GDM1 (cell line): ENCODE measurements around the gene SMYD2.

Experiments
- DNase-seq: peaks from one replicate; lab custom pipeline; 2025; lab: John Stamatoyannopoulos, UW

Gene SMYD2

DNA sequence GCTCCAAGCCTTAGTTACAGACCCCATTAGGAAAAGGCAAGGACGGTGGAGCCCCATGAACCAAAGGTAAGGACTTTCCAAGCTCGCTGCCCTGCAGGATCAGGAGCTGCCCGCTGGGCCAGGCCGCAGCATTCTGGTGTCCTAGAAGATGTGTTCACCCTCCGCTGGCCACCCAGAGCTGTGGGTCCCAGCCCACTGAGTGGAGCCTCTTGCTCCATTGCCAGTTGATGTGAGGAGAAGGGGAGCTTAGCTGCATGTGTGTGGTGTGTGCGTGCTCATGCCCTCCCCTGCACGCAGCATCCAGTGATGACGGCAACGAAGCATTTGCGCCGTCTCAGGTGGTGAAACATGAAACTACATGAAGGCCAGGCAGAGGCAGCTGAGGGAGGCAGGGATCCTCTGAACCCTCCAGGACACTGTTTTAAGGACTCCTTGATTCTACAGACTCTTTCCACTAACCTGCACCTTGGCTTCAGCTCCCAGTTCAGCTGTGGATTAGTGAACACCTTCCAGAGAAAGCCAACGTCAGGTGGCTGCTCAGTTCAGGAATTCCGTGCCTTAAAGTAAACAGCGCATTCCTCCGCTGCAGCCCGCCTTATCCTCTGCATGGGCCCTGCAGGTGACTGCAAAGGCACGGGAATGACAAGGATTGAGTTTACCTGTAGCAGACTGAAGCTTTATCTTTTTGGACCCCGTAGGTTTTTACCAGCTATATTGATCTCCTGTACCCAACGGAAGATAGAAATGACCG lies 48.7 kb downstream of the SMYD2 start:
- no peak for DNase-seq

DNA sequence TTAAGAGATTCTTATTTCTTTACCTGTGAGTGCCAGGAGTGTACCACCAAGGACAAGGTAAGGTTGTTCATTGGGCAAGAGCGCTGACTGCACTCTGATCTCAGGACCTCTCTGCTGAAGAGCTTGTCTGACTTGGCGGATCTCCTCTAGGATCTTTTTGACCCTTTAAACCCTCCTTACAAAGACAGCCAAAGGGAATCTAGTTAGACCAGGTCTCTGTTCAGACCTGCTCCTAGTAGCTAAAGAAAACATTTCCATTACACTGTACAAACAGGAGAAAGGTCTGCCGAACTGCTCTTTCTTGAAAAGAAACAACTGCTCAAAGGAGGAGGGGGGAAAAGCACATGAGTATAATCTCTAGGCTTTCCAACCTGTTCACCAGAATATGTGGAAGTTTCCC lies 49.3 kb downstream of the SMYD2 start:
- DNase-seq: no peak

DNA sequence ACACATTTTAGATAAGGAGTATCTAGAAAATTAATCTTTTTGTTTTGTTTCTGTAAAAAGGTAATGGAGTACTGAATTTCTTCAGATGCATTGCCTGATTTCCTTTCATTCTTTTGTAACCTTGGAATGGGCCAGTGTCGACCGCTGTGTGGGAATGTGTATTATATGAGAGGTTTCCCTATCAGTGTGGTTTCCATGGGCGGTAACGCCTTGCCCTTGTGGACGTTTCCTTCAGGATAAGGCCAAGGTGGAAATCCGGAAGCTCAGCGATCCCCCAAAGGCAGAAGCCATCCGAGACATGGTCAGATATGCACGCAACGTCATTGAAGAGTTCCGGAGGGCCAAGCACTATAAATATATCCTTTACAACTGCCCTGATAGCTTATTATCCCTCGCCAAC lies 49.8 kb downstream of the SMYD2 start:
- DNase-seq: no peak

DNA sequence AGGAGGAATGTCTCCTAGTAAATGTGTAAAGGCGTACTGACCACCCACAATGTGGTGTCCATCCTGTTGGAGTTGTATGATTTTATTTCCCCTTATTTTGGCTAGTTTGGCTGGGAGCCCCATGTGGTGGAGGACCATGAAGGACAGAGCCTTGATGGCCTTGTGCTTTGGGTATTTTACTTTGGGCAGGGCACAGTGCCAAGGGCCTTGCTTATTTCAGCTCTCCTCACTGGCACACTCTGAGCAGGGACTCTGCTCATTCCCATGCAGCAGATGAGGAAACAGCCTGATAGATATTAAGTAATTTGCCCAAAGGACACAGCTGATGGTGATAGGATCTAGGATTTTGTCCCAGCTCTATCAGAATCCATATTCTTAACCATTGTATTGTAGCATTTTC lies 50.2 kb downstream of the SMYD2 start:
- DNase-seq: no peak

DNA sequence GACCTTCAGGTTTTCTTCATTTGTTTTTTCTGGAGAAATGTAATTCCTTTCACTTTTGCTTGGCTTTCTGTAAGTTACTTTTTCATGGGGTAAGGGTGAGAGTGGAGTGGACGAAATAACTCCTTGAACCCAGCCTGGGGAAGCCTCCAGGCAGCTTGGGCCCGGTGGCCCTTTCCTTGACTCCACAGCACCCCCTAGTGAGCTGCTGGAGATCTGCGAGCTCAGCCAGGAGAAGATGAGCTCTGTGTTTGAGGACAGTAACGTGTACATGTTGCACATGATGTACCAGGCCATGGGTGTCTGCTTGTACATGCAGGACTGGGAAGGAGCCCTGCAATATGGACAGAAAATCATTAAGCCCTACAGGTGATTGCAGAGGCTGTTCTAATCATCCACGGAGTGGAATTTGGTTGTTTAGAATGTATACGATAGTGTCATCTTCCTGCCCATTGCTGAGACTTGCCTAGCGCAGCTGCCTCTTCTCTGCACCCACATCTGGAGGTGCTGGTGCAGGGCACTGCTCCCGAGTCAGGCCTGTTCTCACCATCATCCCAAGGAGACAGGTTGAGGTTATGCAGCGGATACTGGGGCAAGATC lies 51.0 kb downstream of the SMYD2 start:
- peak; percentile 20 for DNase-seq

DNA sequence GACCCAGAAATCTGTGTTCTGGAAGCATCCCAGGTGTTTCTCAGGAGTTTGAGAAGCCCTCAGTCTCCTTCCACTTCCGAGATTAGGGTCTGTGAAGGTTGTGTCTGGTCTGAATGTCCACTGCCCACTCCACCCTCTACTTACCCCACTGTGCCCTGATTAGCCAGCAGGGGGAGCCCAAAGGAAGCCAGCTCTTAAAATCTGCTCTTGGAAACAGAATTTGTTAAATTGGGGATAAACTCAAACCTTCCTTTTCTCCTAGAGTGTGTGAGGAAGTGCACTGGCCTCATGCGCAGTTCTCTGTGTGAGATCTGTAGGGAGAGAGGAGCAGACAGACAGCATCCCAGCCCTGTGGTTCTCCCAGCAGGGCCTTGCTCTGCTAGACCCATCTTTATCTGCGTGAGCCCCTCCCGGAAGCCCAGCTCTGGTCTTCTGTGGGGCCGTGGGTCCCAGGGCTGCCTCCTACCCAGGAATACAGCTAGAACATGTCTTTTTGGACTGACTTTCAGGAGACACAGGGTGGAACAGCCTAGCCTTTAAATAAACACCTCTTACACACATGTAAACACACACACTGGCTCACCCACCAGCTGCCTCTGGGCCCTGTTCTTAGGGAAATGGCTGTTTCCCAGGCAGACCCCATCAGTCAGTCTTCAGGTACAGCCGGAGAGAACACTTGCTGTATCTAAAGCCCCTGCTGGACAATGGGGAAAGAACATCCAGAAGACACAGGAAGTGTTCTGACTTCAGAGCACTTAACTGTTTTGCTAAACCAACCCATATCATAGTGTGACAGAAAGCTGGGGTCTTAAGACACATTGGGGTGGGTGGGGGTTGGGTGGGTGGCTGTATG lies 52.2 kb downstream of the SMYD2 start:
- peak; percentile 7 for DNase-seq

DNA sequence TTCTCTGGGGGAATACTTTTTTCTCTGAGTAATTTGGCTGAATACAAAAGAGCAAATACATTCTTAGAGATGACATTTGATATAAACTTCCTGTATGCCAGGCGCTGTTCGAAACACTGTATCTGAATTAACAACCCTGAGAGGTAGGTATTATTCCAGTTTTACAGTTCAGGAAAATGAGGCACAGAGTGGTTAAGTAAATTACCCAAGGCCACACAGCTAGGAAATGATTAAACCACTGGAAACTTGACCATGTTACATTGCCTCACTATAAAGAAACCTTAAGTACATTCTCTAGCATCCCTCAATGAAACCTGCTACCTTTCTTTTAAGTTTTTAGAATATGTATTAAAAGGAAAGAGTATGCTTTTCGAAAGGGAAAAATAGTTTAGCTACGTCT lies 54.6 kb downstream of the SMYD2 start:
- DNase-seq: no peak

DNA sequence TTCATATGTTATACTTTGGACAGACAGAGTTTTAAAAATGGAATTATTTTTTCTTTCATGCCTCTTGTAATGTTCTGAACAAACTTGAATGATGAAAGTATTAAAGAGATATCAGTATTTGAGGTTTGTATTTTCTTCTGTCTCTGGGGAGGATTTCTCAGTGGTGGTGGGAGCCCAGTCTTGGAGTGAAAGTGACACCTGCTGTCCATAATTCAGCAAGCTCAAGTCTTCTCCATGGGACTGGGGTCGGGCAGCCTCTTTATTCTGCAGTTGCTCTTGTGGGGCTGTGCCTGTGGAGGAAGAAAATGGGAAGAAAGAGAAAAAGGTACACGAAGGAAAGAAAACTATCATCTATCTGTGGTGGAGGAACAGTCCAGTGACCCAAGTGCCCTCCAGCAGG lies 56.1 kb downstream of the SMYD2 start:
- DNase-seq: no peak

DNA sequence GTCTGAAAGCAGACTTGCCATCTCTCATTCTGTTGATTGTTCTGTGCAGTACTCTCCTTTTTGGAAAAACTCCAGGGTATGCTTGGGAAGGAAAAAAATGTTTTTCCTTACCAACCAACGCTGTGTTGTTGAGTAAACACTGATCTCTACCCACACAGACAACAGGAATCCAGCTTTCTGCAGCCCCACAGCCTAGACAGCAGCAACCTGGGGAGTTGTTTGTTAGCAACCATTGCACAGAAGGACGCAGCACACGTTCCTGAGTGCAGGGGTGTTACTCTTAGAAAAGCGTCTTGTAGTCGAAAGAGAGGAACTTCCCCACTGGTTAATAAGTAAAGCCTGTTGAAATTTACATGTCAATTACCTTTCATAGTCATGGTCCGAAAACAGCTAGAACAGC lies 56.6 kb downstream of the SMYD2 start:
- no peak for DNase-seq

DNA sequence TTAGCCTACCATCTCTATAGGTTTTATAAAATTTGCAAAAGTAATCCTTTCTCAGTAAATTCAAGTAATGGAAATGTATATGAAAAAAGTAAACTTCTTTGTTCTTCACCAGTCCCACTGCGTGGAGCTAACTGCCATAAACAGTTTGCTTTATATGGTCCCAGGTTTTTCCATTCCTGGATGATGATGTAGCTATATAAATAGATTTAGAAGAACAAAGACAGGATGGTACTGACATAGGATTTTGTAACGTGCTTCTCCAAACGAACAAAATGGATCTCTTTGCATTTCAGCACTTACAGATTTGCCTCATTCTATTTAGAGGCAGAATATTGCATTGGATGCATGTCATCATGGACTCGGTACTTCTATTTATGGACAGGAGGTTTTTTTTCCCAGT lies 57.3 kb downstream of the SMYD2 start:
- DNase-seq: no peak

DNA sequence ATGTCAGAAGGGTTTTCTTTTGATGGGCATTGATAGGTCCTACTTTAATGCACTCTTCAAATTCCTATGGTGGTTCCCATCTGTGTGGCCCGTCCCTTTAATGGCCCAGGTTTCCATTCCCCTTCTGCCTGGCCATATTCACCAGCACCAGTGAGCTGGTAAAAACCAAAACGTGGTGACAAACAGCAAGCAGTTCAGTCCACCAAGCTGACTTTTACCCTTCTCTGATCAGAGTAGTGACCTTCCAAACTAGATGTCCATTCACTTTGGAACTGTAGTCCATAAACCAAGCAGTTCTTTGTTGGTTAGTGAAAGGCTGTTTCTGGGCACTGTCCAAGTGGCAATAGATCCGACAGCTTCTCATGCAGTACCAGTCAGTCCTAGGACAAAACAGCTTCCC lies 60.5 kb downstream of the SMYD2 start:
- no peak for DNase-seq

DNA sequence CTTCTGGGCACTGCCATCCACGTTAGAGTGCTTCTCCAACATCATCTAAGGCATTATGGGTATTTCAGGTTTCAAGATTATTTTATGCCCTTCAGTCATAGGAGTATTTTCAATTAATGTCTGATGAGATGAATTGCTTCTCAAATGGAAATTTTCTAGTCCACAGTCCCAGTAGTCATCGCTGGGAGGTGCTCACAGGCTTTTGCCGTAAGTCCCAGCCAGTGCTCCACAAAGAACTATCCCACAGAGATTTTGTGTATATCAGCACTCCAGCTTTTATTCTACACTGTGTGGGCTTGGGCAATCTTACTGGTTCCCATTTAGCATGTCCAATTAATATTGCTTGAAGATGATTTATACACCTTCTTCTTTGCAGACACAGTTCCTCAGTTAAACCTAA lies 61.0 kb downstream of the SMYD2 start:
- no peak for DNase-seq

DNA sequence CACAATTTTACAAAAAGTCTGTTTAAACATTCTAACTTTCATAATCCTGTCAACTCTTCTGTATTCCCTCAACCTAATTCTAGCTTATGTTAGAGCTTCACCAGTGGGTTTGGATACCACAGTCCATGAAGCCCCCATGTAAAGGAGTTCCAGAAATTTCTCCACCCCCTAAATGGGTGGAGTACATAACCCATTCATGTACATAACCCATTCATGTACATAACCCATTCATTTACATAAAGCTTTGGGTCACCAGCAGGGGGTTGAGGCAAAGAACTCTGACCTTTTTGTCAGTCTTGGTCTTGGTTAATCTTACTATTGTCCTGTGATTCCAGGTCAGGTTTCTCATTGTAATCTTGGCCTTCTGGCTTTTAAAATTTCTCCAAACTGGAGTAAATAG lies 61.6 kb downstream of the SMYD2 start:
- DNase-seq: no peak

DNA sequence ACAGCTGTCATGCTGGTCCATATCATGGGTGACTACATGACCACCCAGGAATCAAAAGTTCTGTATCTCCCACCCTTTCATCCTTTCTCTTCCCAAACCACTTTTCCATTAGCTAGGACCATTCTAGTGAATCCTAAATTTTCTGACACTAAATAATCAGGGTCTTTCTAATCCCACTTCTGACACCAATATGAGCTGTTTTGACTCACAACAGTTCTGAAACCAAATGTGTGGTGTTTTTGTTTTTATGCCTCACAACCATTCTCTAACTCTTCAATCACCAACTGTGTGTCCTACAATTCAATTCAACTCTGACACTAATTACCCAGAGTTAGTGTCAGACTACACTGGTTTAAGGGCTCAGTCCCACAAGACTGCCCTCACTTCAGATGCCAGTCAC lies 63.9 kb downstream of the SMYD2 start:
- no peak for DNase-seq

DNA sequence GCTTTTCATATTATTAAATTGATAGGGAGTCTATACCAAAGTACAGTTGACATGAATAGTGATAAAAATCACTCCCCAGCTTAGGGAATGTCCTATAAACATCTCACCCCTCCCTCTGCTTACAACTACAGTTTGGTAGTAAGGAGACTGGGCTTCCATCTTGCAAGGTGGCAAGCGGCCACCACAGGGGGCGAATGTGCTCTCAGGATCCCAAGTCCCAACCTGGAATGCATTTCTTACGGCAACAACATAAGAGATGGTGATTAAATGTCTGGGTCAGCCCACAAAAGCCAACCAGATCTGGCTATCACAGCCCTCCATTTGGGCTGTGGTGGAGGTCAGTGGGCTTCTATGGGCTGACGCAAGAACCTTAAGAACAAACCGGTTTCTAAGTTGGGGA lies 68.0 kb downstream of the SMYD2 start:
- DNase-seq: no peak

DNA sequence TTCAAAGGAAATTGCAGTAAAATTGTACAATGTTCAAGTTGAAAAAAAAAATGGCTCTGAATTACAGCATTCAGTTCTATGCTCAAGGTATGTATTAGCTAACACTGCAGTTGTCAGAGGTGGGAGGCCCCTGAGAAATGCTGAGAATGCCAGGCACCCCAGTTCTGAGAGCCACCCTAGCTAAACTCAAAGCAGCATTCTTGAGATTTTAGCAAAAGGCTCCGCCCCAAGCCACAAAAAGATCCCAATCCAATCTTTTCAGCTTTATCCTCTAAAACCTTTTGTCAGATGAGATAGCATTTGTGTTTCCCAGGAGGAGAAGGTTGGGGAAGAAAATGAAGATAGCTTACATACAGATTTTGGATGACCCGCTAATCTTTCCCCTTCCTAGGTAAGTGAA lies 68.8 kb downstream of the SMYD2 start:
- no peak for DNase-seq

DNA sequence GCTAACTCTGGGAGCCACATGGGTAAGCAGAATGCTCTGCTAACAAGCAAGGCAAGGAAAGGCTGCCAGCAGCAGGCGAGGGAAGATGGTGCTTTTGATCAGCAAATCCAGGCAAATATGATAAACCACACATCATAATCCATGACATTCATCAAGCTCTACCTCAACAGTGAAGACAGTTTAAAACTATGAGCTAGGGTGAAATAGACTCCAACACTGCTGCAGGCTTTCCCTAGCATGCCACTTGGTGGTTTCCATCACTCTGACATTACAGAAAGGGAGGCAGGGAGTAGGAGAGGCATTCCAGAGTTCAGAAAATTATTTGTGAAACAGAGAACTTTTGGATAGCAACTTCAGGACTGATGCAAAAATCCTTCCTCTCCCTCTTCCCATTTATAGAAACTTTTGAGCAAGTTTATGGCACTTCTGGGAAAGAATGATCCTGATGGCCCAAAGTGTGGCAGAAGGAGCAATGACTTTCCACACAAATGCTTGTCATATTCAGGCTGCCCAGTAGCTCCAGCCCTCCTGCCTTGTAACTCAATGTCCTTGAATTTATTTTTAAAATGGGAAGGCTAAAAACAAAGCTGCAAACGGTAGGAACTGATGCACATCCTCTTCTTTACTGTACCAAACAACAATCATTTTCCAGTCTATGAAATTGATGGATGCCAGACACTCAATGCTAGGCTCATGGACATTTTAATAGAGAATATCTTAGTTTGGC lies 70.8 kb downstream of the SMYD2 start:
- DNase-seq: no peak

DNA sequence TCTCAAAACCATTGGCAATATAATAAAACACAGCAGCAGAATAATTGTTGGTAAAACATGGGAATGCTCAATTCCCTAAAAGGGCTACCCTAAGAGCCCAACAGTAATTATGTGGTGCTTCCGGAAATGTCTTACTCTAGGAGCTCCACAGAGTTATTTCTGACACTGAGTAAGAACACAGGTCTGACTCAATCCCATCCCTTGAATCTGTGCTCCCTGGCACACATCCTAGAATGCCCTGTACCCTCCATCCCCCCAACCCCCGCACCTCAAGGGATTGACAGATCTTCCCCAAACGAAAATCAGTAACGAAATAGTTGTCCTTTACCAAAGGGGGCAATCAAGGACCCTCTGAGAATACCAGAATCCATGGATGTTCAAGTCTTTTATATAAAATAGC lies 71.9 kb downstream of the SMYD2 start:
- DNase-seq: no peak

DNA sequence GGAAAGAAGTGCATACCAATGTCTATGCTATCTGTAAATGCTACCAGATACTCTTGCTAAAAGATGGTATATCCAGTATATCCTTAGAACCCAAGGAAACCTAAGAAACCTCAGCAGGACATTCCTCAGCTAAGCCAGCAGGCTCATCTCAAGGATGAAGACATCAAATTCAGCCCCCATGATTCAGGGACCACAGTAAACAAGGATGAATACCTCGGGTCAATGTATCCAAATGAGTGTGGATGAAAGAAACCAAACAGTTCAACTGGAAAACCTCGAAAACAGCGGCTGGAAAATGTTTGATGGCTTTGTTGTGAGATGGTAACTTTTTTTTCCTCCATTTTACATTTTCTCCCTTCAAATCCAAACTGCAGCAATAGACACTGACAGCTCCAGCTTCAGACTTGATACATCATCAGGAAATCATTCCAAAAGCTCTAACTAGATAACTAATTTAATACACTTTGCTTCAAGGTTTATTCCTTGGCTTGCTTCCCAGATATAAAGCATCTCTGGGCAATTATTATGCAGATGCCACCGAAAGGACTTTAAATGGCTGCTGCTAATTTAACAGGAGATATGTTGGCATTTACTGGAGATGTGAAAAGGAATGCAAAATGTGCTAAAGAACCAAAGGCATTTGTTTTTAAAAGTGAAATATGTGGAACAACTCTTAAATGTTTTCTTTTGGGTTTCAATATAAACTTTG lies 73.6 kb downstream of the SMYD2 start:
- no peak for DNase-seq

DNA sequence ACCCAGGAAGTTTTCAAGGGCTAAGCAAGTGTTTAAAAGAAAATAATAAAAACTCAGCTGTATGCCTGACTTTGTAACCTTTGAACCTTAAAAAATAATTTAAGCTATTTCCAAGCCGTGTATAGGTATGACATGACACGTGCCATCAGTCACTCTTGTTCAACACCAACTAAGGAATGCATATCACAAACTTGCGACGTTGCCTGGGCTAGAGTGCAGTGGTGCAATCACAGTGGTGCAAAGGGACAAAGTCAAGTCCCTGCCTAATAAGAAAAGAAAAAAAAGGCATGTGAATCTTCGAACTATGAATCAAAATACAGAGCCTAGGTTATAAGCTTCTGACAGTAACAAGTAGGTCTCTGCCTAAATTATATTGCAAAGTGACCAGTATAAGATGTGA lies 79.2 kb downstream of the SMYD2 start:
- no peak for DNase-seq

DNA sequence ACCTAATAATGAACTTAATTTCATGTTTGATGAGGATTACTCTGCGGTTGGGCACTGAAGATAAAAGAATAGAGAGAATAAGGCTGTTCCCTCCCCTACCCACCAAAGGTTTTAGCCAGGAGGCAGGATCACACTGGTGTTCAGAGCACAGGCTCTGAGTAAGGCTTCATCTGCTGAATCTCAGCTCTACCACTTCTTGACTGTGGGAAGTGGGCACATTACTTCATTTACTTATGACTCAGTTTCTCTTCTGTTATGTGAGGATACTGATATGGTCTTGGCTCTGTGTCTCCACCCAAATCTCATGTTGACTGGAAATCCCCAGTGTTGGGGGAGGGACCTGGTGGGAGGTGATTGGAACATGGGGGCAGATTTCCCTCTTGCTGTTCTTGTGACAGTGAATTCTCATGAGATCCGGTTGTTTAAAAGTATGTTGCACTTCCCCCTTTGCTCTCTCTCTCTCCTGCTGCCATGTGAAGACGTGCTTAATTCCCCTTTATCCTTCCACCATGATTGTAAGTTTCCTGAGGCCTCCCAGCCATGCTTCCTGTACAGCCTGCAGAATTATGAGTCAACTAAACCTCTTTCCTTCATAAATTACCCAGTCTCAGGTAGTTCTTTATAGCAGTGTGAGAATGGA lies 79.7 kb downstream of the SMYD2 start:
- DNase-seq: no peak
